Tibial artery (tissue), 4 donors: Measurements from ENCODE around the gene PTGDS.
A peak's percentile ranks its signal among the peaks of the same experiment; 100 is the strongest.

Experiments
- DNase-seq, 2 donors: peaks; one replicate each; pipeline ENCODE4 v3.0.0-alpha.2; 2019
- H3K27ac ChIP-seq, 2 donors: fragments of 200-600 bp; sonication (generic) in 1 of 2; 1 replicate in 1 of 2; 2 replicates in 1 of 2; pipeline ENCODE4 v1.5.1; 2018 to 2019; ENCODE audit warnings: mild to moderate bottlenecking in 1 of 2
- H3K27me3 ChIP-seq, 2 donors: fragments of 200-600 bp; sonication (generic) in 1 of 2; one replicate each; pipeline versions ENCODE4 v1.5.1 to v1.6.0; 2016 to 2019
- H3K36me3 ChIP-seq, 3 donors: fragments of 200-600 bp; sonication (generic) in 2 of 3; one replicate each; pipeline ENCODE4 v1.5.1; 2016 to 2019; ENCODE audit warnings: mild to moderate bottlenecking in 2 of 3
- H3K4me1 ChIP-seq, 4 donors: fragments of 200-600 bp; sonication (generic) in 2 of 4; 1 replicate in 3 of 4; 2 replicates in 1 of 4; pipeline ENCODE4 v1.5.1; 2016 to 2019
- H3K4me3 ChIP-seq, 2 donors: fragments of 200-600 bp; sonication (generic) in 1 of 2; 1 replicate in 1 of 2; 2 replicates in 1 of 2; pipeline ENCODE4 v1.5.1; 2018 to 2019; ENCODE audit warnings: mild to moderate bottlenecking in 2 of 2
- H3K9me3 ChIP-seq, 3 donors: fragments of 200-600 bp; sonication (generic) in 1 of 3; one replicate each; pipeline ENCODE4 v1.5.1; 2016 to 2019
- intact Hi-C: fragments of 100-400 bp; cut with DNase I; formaldehyde crosslinking; loops from one replicate; pipeline ENCODE4 v1.15.0; 2023; ENCODE audit warnings: low total_unique reads
- TF ChIP-seq, protein P1 (sequence below), 2 experiments: fragments of 200-600 bp in 1 of 2; fragments of 450-650 bp in 1 of 2; IDR thresholded peaks; one replicate each; pipeline ENCODE4 v1.5.1; 2017 to 2019; ENCODE audit warnings: antibody characterized with exemption in 2 of 2, mild to moderate bottlenecking in 1 of 2, moderate library complexity in 1 of 2

Gene PTGDS

GRCh38 chr9:136949817-136950655 is 27.3 kb upstream of the PTGDS start:
- TF ChIP-seq, protein P1, sequence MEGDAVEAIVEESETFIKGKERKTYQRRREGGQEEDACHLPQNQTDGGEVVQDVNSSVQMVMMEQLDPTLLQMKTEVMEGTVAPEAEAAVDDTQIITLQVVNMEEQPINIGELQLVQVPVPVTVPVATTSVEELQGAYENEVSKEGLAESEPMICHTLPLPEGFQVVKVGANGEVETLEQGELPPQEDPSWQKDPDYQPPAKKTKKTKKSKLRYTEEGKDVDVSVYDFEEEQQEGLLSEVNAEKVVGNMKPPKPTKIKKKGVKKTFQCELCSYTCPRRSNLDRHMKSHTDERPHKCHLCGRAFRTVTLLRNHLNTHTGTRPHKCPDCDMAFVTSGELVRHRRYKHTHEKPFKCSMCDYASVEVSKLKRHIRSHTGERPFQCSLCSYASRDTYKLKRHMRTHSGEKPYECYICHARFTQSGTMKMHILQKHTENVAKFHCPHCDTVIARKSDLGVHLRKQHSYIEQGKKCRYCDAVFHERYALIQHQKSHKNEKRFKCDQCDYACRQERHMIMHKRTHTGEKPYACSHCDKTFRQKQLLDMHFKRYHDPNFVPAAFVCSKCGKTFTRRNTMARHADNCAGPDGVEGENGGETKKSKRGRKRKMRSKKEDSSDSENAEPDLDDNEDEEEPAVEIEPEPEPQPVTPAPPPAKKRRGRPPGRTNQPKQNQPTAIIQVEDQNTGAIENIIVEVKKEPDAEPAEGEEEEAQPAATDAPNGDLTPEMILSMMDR (IDR thresholded peaks at IDR 0.05), result peak; percentile 11 to 30
- peak overlapping the region; percentile 86 to 89 for H3K27ac ChIP-seq
- peak; percentile 89 to 97 for DNase-seq
- H3K36me3 ChIP-seq, result no peaks in the 10 kb centered on the region
- H3K4me1 ChIP-seq, result peaks cover 0 to 35% (median 26%) of the 10 kb centered on the region in 4 donors
- no peaks in the 10 kb centered on the region for H3K27me3 ChIP-seq
- no peaks in the 10 kb centered on the region for H3K9me3 ChIP-seq
- intact Hi-C loops, result loop anchor here (5.0 kb wide), 2 partner anchors 37 to 77 kb away; partner anchors contain the start of gene ABCA2
- peak overlapping the region; percentile 61 to 93 for H3K4me3 ChIP-seq

DNA sequence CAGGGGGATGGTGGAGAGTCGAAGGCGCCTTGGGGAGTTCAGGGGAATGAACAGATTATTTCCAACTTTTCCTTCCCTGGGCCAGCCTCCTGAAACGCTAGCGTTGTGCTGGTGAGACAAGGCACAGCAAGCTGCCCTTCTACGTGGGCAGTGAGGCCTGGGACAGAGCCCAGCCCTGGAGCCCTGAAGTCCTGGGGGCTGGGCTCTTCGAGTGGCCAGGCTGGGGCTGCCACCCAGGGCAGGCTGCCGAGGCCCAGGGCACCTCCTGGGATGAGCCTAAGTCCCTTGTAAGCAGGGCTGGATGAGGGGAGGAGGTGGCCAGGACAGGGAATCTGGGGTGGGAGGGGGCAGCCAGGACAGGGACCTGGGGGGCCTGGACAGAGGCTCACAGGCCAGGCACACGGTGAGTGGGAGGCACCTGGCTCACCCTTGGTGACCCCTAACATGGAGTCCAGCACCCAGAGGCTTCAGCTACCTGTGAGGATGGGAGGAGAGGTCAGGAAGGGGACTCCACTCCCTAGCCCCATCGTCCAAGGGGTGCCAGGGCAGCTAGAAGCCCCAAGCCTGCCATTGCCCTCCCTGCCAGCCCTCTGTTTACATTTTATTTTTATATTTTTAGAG is 26.5 kb upstream of the PTGDS start:
- intact Hi-C loops, result loop anchor here (5.0 kb wide), 2 partner anchors 37 to 77 kb away; partner anchors contain the start of gene ABCA2
- H3K9me3 ChIP-seq, result no peaks in the 10 kb centered on the region
- DNase-seq, result no peak

DNA sequence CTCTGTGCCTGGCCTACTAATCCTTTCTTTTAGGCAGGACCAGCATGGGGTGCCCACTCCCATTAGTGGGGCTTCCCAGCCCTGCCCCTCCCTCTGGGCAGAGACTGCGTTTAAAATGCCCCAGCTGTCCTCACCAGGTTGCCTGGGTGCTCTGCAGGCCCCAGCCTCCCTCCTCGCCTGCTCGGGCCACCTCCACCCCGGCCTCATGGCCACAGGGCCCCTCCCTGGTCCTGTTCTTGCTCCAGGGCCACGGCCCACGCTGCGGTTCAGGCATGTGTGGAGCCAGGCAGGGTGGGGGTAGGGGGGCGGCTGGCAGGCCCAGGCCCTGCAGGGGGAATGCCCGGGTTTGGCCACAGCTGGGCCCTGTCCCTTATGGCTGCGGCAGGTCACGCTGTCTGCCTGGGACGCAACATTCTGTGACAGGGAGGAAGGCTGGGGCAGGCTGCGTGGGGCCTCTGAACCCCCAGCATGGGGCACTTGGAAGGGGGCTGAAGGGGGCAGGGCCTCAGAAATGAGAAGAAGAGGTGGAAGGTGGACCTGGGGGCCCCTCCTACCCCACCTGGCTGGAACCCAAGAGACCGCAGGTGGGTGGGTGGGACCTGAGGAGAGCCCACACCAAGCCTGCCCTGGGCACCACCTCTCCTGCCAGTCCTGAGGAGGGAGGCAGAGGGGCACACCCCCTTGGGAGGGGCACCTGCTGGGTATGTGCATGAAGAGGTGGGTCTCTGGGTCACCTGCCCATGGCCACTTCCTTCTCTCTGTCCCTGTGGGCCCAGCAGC is 25.6 kb upstream of the PTGDS start, which contains the start of gene LCN12:
Gene LCN12 (plus strand): TSS at position 733 of the 780 bp plus-strand sequence. CDS start 55 bp downstream, outside the sequence.
- H3K27me3 ChIP-seq, result no peaks in the 10 kb centered on the region

More for the DNA sequence above, 26.5 kb upstream of the PTGDS start:
- H3K4me1 ChIP-seq, result peaks cover 0 to 35% (median 26%) of the 10 kb centered on the region in 4 donors
- no peaks in the 10 kb centered on the region for H3K27me3 ChIP-seq
- peak overlapping the region; percentile 86 to 89 for H3K27ac ChIP-seq
- peak overlapping the region; percentile 61 to 93 for H3K4me3 ChIP-seq
- TF ChIP-seq, protein P1 (IDR thresholded peaks at IDR 0.05), result no peak
- no peaks in the 10 kb centered on the region for H3K36me3 ChIP-seq

DNA sequence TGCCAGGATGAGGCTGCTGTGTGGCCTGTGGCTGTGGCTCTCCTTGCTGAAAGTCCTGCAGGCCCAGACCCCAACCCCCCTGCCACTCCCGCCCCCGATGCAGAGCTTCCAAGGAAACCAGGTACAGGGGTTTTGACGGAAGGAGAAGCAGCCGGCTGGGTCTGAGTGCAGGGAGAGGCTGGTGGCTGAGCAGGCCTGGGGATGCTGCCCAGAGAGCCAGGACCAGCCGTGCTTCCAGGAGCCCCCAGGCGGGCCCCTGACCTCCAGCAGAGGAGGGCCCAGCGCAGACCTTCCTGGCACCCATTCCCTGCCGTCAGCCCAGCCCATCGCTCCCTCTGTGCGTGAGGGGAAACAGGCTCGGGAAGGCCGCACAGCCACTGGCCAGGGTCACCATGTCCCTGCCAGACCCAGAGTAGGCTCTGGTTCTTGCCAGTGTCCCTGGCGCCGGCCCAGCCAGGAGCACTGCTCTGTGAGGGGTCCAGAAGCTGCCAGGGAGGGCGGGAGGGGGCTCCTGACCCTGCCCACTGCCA is 24.9 kb upstream of the PTGDS start:
- Histone ChIP-seq H3K27ac (no peak overlapping the region), H3K9me3 (no peaks in the 10 kb centered on the region), H3K36me3 (no peaks in the 10 kb centered on the region), H3K4me1 (peaks cover 0 to 24% (median 18%) of the 10 kb centered on the region in 4 donors), H3K27me3 (no peaks in the 10 kb centered on the region), H3K4me3 (no peak overlapping the region)
- no peak for DNase-seq
- TF ChIP-seq, protein P1 (IDR thresholded peaks at IDR 0.05), result no peak
- intact Hi-C loops, result loop anchor here (5.0 kb wide), 2 partner anchors 35 to 75 kb away; partner anchors contain the start of gene ABCA2

More for the DNA sequence above, 25.6 kb upstream of the PTGDS start, which contains the start of gene LCN12:
- Histone ChIP-seq H3K4me1 (peaks cover 0 to 31% (median 25%) of the 10 kb centered on the region in 4 donors), H3K36me3 (no peaks in the 10 kb centered on the region), H3K4me3 (no peak within 1 kb of the TSS), H3K27ac (peak within 1 kb of the TSS in 1 of 2 donors; percentile 86), H3K9me3 (no peaks in the 10 kb centered on the region)
- TF ChIP-seq, protein P1 (IDR thresholded peaks at IDR 0.05), result no peak
- DNase-seq, result no peak
- intact Hi-C loops, result loop anchor here (5.0 kb wide), 2 partner anchors 36 to 76 kb away; partner anchors contain the start of gene ABCA2
